DND-41 (cell line): ENCODE measurements around the gene DDX60.

Experiments used
- ATAC-seq: fragments of 200-7000 bp; cut with Tn5 transposase; 3 replicates; pipeline ENCODE4 v1.9.1; 2021; ENCODE audit warnings: low read depth; ENCODE audit not compliant: insufficient read depth
- DNase-seq: peaks from one replicate; pipeline ENCODE4 v3.0.0-alpha.2; 2020
- H2AFZ ChIP-seq: 2 replicates; pipeline ENCODE4 v1.6.0; 2012; ENCODE audit warnings: low read depth, low read length
- H3K27ac ChIP-seq: 2 replicates; pipeline ENCODE4 v1.5.1; 2012; ENCODE audit warnings: low read length, inconsistent platforms
- H3K27me3 ChIP-seq: fragments of 200-600 bp; sonication (generic); 2 replicates; pipeline ENCODE4 v1.6.0; 2012; ENCODE audit warnings: low read length, mild to moderate bottlenecking, inconsistent platforms; ENCODE audit not compliant: insufficient read depth, poor library complexity
- H3K36me3 ChIP-seq: 2 replicates; pipeline ENCODE4 v1.5.1; 2012; ENCODE audit warnings: low read length, inconsistent platforms; ENCODE audit not compliant: insufficient read depth
- H3K4me1 ChIP-seq: 2 replicates; pipeline ENCODE4 v1.5.1; 2012; ENCODE audit warnings: mild to moderate bottlenecking, low read length; ENCODE audit not compliant: insufficient read depth
- H3K4me2 ChIP-seq: 2 replicates; pipeline ENCODE4 v1.6.0; 2012; ENCODE audit warnings: mild to moderate bottlenecking, moderate library complexity, low read length, inconsistent platforms; ENCODE audit not compliant: insufficient read depth
- H3K4me3 ChIP-seq, 2 experiments: fragments of 200-600 bp in 1 of 2; shearing (Covaris generic) in 1 of 2; 2 replicates each; pipeline ENCODE4 v1.5.1; 2012 to 2016; ENCODE audit warnings: inconsistent platforms in 2 of 2, low read length in 2 of 2, mild to moderate bottlenecking in 2 of 2, low read depth in 1 of 2, moderate library complexity in 1 of 2
- H3K79me2 ChIP-seq: 2 replicates; pipeline ENCODE4 v1.6.0; 2012; ENCODE audit warnings: low read length, inconsistent platforms; ENCODE audit not compliant: insufficient read depth
- H3K9ac ChIP-seq: 2 replicates; pipeline ENCODE4 v1.6.0; 2012; ENCODE audit warnings: low read depth, mild to moderate bottlenecking, inconsistent platforms, low read length, moderate library complexity
- H3K9me3 ChIP-seq: 2 replicates; pipeline ENCODE4 v1.5.1; 2012; ENCODE audit warnings: low read length, moderate library complexity, mild to moderate bottlenecking, inconsistent platforms; ENCODE audit not compliant: insufficient read depth, severe bottlenecking
- H4K20me1 ChIP-seq: 2 replicates; pipeline ENCODE4 v1.6.0; 2012; ENCODE audit warnings: low read length; ENCODE audit not compliant: insufficient read depth
- EZH2 ChIP-seq: IDR thresholded peaks from 3 replicates; pipeline ENCODE4 v1.6.1; 2012; ENCODE audit warnings: borderline replicate concordance, low read depth, mild to moderate bottlenecking, moderate library complexity, low read length, inconsistent platforms; ENCODE audit not compliant: severe bottlenecking
- TF ChIP-seq, protein P1 (sequence below): IDR thresholded peaks from 2 replicates; pipeline ENCODE4 v1.5.1; 2012; ENCODE audit warnings: borderline replicate concordance, low read length, moderate library complexity, mild to moderate bottlenecking; ENCODE audit not compliant: poor library complexity, severe bottlenecking; ENCODE audit errors: extremely low read depth

The DDX60 gene

DNA sequence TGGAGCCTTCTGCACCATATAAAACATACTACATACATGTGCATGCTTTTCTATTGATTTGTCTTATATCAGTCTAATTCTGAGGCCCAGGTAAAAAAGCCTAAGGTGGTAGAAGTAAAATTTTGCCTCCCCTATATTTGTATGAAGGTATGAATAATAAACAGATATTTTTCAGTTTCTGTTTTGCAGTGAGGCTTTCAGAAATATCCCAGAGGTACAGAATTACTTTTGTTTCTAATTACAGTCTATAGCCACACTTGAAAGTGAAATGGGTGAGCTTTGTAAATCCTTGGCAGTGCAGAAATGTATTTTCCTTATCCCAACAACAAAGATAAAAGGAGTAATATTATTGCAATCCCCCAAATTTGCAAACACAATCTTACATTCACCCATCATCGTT, 59.5 kb downstream of the DDX60 start:
- no peak for DNase-seq
- ATAC-seq, result no peak
- H3K9me3 ChIP-seq, result no peaks in the 10 kb centered on the region
- no peak overlapping the region for H3K27ac ChIP-seq
- no peaks in the 10 kb centered on the region for H3K79me2 ChIP-seq
- H3K9ac ChIP-seq, result no peak overlapping the region
- H3K36me3 ChIP-seq, result peaks cover 17% of the 10 kb centered on the region
- no peak for TF ChIP-seq EZH2
- TF ChIP-seq, protein P1, sequence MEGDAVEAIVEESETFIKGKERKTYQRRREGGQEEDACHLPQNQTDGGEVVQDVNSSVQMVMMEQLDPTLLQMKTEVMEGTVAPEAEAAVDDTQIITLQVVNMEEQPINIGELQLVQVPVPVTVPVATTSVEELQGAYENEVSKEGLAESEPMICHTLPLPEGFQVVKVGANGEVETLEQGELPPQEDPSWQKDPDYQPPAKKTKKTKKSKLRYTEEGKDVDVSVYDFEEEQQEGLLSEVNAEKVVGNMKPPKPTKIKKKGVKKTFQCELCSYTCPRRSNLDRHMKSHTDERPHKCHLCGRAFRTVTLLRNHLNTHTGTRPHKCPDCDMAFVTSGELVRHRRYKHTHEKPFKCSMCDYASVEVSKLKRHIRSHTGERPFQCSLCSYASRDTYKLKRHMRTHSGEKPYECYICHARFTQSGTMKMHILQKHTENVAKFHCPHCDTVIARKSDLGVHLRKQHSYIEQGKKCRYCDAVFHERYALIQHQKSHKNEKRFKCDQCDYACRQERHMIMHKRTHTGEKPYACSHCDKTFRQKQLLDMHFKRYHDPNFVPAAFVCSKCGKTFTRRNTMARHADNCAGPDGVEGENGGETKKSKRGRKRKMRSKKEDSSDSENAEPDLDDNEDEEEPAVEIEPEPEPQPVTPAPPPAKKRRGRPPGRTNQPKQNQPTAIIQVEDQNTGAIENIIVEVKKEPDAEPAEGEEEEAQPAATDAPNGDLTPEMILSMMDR, result no peak
- no peaks in the 10 kb centered on the region for H3K4me1 ChIP-seq
- no peak overlapping the region for H2AFZ ChIP-seq
- no peaks in the 10 kb centered on the region for H4K20me1 ChIP-seq
- no peak overlapping the region for H3K4me2 ChIP-seq
- no peak overlapping the region for H3K4me3 ChIP-seq
- no peaks in the 10 kb centered on the region for H3K27me3 ChIP-seq

- no peak overlapping the region for H2AFZ ChIP-seq
- no peak for DNase-seq
These were observed 60.8 kb downstream of the DDX60 start for GRCh38 chr4:168257768-168258167.

GRCh38 chr4:168248176-168248710, 70.3 kb downstream of the DDX60 start:
- Histone ChIP-seq H2AFZ (no peak overlapping the region), H3K79me2 (no peaks in the 10 kb centered on the region), H3K27ac (no peak overlapping the region), H4K20me1 (no peaks in the 10 kb centered on the region), H3K4me2 (no peak overlapping the region), H3K9ac (no peak overlapping the region), H3K4me1 (no peaks in the 10 kb centered on the region), H3K36me3 (peaks cover 14% of the 10 kb centered on the region), H3K9me3 (peaks cover 7% of the 10 kb centered on the region), H3K4me3 (no peak overlapping the region), H3K27me3 (no peaks in the 10 kb centered on the region)
- TF ChIP-seq, protein P1, result no peak
- TF ChIP-seq EZH2, result no peak
- ATAC-seq, result no peak
- DNase-seq, result no peak

More at GRCh38 chr4:168257768-168258167, 60.8 kb downstream of the DDX60 start:
- no peak overlapping the region for H3K4me3 ChIP-seq
- H3K9ac ChIP-seq, result no peak overlapping the region
- no peak for TF ChIP-seq EZH2
- TF ChIP-seq, protein P1, result no peak
- H3K79me2 ChIP-seq, result no peaks in the 10 kb centered on the region
- no peak for ATAC-seq
- no peak overlapping the region for H3K4me2 ChIP-seq
- no peaks in the 10 kb centered on the region for H4K20me1 ChIP-seq
- H3K36me3 ChIP-seq, result peaks cover 26% of the 10 kb centered on the region
- H3K27me3 ChIP-seq, result no peaks in the 10 kb centered on the region
- H3K27ac ChIP-seq, result no peak overlapping the region
- no peaks in the 10 kb centered on the region for H3K9me3 ChIP-seq
- H3K4me1 ChIP-seq, result no peaks in the 10 kb centered on the region
